ENCODE data around the gene CDH4.

The CDH4 gene

DNA sequence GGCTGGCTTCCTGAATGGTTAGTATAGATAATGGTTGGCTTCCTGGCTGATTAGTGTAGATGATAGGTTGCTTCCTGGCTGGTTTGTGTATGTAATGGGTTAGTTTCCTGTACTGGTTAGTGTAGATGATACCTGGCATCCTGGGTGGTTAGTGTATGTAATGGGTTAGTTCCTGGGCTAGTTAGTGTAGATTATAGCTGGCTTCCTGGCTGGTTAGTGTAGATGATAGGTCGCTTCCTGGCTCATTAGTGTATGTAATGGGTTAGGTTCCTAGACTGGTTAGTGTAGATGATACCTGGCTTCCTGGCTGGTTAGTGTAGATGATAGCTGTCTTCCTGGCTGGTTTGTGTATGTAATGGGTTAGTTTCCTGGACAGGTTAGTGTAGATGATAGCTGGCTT lies 613.3 kb downstream of the CDH4 start:
- no peak overlapping the region for H3K4me3 ChIP-seq (ENCODE audit: low read length)
- TF ChIP-seq, protein P1, sequence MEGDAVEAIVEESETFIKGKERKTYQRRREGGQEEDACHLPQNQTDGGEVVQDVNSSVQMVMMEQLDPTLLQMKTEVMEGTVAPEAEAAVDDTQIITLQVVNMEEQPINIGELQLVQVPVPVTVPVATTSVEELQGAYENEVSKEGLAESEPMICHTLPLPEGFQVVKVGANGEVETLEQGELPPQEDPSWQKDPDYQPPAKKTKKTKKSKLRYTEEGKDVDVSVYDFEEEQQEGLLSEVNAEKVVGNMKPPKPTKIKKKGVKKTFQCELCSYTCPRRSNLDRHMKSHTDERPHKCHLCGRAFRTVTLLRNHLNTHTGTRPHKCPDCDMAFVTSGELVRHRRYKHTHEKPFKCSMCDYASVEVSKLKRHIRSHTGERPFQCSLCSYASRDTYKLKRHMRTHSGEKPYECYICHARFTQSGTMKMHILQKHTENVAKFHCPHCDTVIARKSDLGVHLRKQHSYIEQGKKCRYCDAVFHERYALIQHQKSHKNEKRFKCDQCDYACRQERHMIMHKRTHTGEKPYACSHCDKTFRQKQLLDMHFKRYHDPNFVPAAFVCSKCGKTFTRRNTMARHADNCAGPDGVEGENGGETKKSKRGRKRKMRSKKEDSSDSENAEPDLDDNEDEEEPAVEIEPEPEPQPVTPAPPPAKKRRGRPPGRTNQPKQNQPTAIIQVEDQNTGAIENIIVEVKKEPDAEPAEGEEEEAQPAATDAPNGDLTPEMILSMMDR (conservative IDR thresholded peaks at IDR 0.05; ENCODE audit: low read depth, low read length), result no peak
- DNase-seq (ENCODE audit: low read depth), result no peak

DNA sequence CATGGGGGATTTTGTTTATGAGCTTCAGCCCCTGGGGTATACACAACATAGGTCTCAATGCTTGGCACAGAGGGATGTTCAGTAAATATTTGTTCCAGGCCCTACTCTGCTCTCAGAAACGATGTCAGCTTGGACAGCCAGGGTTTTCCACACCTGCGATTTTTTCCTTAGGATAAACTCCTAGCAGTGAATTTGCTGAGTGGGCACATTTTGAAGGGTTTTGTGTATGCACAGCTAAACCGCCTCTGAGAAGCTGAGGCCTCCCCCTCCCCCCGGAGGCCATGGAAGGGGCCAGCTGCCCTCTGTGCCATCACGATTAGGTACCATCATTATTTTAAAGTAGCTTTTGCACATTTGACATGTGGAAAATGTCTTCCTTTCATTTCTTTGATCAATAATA lies 614.1 kb downstream of the CDH4 start:
- no peak overlapping the region for H3K4me3 ChIP-seq (ENCODE audit: low read length)
- TF ChIP-seq, protein P1 (conservative IDR thresholded peaks at IDR 0.05; ENCODE audit: low read depth, low read length), result no peak
- no peak for DNase-seq (ENCODE audit: low read depth)

DNA sequence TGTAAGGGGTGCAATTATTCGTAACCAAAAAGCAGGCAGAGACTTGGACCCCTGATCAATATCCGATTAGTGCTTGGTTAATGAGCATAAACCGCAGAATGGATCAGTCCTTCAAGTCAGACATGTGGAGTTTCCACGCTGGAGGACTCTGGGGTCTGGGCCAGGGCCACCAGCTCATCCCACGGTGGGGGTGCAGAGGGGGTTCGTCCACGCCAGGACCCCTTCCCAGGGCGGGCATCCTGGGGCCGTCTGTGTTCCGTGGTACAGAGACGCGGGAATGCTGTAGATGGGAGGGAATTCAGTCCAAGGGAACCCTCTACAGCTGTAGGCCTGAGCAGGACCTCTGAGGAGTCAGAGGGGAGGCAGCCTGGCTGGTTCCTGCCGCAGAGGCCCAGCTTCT lies 615.9 kb downstream of the CDH4 start:
- DNase-seq (ENCODE audit: low read depth), result no peak
- H3K4me3 ChIP-seq (ENCODE audit: low read length), result no peak overlapping the region
- TF ChIP-seq, protein P1 (conservative IDR thresholded peaks at IDR 0.05; ENCODE audit: low read depth, low read length), result no peak

DNA sequence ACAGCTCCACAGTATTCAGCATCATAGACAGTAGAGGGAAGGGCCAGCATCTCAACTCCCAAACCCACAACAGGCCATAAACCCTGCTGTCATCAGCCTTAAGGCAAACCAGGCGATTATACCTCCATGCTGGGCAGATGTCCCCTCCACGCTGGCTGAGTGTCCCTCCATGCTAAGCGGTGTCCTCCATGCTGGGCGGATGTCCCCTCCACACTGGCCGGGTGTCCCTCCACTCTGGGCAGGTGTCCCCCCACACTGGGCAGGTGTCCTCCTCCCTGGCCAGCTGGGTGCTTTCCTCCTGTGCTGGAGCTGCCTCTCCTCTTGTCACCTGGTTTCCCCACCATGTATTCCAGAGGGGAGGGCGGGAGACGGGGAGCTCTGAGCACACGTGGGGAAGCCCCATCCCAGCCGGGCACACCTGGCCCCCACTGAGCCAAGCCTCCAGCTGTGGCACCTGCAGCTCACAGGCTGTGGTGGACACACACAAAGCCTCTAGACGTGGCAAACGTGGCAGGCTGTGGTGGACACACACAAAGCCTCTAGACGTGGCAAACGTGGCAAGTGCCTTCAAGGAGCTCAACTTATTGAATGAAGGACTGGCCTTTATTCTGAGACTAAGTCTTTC lies 616.5 kb downstream of the CDH4 start:
- DNase-seq (ENCODE audit: low read depth), result no peak
- TF ChIP-seq, protein P1 (conservative IDR thresholded peaks at IDR 0.05; ENCODE audit: low read depth, low read length), result no peak
- H3K4me3 ChIP-seq (ENCODE audit: low read length), result no peak overlapping the region

DNA sequence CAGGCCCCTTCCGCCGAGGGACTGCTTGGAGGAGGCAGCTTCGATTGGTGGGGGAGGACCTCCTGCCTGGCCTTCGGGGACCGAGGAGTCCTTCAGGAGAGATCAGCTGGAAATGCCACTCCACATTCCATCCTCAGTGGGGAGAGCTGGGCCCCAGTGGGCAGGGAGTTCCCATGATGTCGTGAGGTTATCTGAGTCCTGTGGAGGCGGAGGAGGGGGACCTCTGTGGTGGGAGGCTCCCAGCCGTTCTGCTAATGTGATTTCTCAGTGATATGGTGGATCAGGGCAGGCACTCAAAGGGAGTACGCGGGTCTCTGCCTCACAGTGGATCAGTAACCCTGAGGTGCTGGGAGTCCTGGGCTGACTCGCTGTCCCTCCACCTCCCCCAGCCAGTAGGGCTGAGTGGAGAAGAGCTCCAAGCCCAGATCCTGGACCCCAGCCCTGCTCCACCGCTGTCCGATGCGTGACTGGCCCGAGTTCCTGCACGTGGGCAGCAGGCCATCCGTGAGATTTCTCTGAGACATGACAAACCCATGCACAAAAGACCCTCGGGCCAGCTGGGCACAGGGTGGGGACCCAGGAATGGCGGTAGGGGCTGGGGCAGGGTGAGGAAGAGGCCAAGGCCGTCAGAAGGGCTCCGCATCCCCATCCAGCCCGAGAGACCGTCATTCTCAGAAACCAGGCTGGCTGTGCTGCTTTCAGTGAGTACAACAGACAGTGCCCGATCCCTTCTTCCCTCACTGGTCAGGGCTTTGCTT lies 617.9 kb downstream of the CDH4 start:
- TF ChIP-seq, protein P1 (conservative IDR thresholded peaks at IDR 0.05; ENCODE audit: low read depth, low read length), result no peak
- no peak for DNase-seq (ENCODE audit: low read depth)
- H3K4me3 ChIP-seq (ENCODE audit: low read length), result no peak overlapping the region

DNA sequence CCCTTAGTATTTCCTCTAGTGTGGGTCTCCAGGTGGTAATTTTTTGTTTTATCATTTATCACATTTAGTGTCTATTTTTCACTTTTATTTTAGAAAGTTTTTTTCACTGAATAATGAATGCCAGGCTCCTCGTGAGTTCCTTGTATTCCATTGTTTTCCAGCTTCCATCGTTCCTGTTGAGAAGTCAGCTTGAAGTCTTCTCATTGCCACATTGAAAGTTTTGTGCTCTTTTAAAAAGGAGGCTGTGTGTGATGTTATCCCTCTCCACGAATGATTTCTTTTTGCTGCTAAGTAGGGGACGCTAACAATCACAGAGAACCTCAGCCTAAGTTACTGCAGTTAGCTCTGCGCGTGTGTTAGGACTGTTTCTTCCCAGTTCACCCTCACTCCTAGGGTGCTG lies 619.1 kb downstream of the CDH4 start:
- TF ChIP-seq, protein P1 (conservative IDR thresholded peaks at IDR 0.05; ENCODE audit: low read depth, low read length), result no peak
- H3K4me3 ChIP-seq (ENCODE audit: low read length), result no peak overlapping the region
- no peak for DNase-seq (ENCODE audit: low read depth)

DNA sequence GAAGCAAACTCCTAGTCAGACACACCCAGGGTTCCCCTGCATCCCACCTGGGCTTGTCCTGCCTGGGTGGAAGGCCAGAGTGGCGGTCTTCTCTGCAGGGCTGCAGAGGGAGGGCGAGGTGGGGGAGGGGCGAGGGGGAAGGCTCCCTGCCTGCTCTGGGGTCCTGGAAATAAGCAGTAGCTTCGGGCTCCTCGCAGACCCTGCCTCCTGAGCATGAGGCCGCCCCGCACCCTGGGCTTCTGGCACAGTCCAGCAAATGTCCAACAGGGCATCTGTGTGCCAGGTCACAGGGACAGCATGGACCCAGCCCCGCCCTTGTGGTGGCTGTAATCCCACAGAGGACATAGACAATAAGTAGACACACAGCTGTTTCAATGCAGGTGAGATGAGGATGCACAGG lies 619.9 kb downstream of the CDH4 start:
- DNase-seq (ENCODE audit: low read depth), result no peak

More for the DNA sequence above, 619.9 kb downstream of the CDH4 start:
- TF ChIP-seq, protein P1 (conservative IDR thresholded peaks at IDR 0.05; ENCODE audit: low read depth, low read length), result no peak
- H3K4me3 ChIP-seq (ENCODE audit: low read length), result no peak overlapping the region
